Measurements from ENCODE around the gene FCER1G.

FCER1G gene

GRCh38 chr1:161175771-161176453 lies 39.2 kb upstream of the FCER1G start:
- Histone ChIP-seq H3K27ac (ENCODE audit: low read depth, low read length) (no peak overlapping the region), H3K4me1 (ENCODE audit: insufficient read depth, low read length) (peaks cover 8% of the 10 kb centered on the region; the same call in 1 of the 2 replicates), H3K9me3 (ENCODE audit: insufficient read depth, low read depth, low read length) (no peaks in the 10 kb centered on the region), H3K36me3 (ENCODE audit: insufficient read depth, low read length) (peaks cover 45% of the 10 kb centered on the region), H3K27me3 (ENCODE audit: insufficient read depth, low read length) (no peaks in the 10 kb centered on the region), H3K4me3 (ENCODE audit: low read length) (peak overlapping the region; percentile 87; the same call in 1 of the 2 replicates), H3K9ac (ENCODE audit: low read depth, low read length) (no peak overlapping the region)
- 91% methylated on average over 10 of the region's 10 CpGs for WGBS

- H3K27me3 ChIP-seq (ENCODE audit: insufficient read depth, low read length) = no peaks in the 10 kb centered on the region
- peaks cover 38% of the 10 kb centered on the region for H3K36me3 ChIP-seq (ENCODE audit: insufficient read depth, low read length)
- WGBS = 35% methylated on average over 12 of the region's 17 CpGs
- H3K4me3 ChIP-seq (ENCODE audit: low read length) = peak overlapping the region; percentile 87
- peaks cover 8% of the 10 kb centered on the region; the same call in 1 of the 2 replicates for H3K4me1 ChIP-seq (ENCODE audit: insufficient read depth, low read length)
- H3K9me3 ChIP-seq (ENCODE audit: insufficient read depth, low read depth, low read length) = no peaks in the 10 kb centered on the region
- H3K9ac ChIP-seq (ENCODE audit: low read depth, low read length) = peak overlapping the region; percentile 86
- H3K27ac ChIP-seq (ENCODE audit: low read depth, low read length) = no peak overlapping the region; the same call in 1 of the 2 replicates
Measured at GRCh38 chr1:161176468-161177111, 38.5 kb upstream of the FCER1G start.

DNA sequence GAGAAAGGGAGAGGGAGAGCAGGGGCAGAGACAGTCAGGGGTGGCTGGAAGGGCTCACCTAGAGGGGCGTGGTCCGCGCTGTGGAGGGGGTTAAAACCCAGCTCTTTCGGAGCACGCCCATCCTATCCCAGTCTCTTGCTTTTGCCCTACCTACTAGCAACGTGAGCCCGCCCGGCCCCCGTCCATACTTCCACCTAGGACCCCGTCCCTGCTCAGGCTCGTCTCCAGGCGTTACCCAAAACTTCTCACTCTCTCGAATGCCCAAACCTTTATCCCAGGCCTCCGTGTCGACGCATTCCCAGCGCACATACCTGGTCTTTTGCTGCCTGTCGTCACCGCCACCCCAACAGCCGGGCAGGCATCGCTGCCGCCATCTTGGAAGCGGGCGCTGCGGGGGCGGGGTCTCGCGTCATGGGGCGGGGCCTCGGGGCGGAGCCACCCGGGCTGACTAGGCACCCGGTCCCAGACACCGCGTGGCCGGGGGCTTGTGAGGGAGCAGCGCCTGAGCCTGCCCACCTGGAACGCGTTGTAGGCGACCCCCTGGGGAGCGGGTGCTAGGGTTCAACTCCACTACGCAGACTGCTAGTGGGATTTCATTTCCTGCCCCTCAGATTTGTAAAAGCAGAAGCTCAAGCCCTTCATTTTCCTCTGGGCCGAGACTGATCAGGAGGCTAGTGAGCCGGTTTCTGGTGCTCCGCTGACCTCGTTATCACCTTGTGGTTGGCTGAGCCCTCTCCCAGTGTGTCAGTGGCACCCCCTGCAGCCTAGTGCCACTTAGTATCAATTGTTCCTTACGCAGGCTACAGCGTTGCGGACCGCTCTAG lies 37.8 kb upstream of the FCER1G start, which contains the start of gene B4GALT3:
TSS of gene B4GALT3 (minus strand) at position 396 of the 824 bp plus-strand sequence. CDS start 1,447 bp downstream, outside the sequence.
- Histone ChIP-seq H3K36me3 (ENCODE audit: insufficient read depth, low read length) (peaks cover 31% of the 10 kb centered on the region), H3K27me3 (ENCODE audit: insufficient read depth, low read length) (no peaks in the 10 kb centered on the region), H3K27ac (ENCODE audit: low read depth, low read length) (peak within 1 kb of the TSS; percentile 85), H3K9ac (ENCODE audit: low read depth, low read length) (peak within 1 kb of the TSS; percentile 86), H3K4me1 (ENCODE audit: insufficient read depth, low read length) (peaks cover 8% of the 10 kb centered on the region; the same call in 1 of the 2 replicates), H3K9me3 (ENCODE audit: insufficient read depth, low read depth, low read length) (no peaks in the 10 kb centered on the region), H3K4me3 (ENCODE audit: low read length) (peak within 1 kb of the TSS; percentile 87)
- under 1% methylated on average over 50 of the region's 50 CpGs for WGBS

DNA sequence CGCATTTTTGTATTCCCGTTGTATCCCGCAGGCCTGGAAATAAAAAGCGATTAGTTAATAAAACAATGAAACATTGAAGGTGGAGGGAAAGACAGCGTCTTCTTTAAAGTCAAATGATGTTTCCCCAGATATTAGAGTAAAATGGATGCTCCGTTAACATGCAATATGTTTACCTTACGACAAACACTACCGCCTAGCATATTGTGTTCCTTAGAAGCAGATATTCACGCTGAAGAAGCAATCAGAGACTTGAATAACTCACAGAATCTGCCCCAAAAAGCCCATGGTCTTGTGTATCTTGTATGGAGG lies 37.2 kb upstream of the FCER1G start:
- 50% methylated on average over 9 of the region's 9 CpGs for WGBS
- H3K9ac ChIP-seq (ENCODE audit: low read depth, low read length) = peak overlapping the region; percentile 86
- H3K27me3 ChIP-seq (ENCODE audit: insufficient read depth, low read length) = no peaks in the 10 kb centered on the region
- peaks cover 8% of the 10 kb centered on the region; the same call in 1 of the 2 replicates for H3K4me1 ChIP-seq (ENCODE audit: insufficient read depth, low read length)
- peaks cover 25% of the 10 kb centered on the region for H3K36me3 ChIP-seq (ENCODE audit: insufficient read depth, low read length)
- H3K9me3 ChIP-seq (ENCODE audit: insufficient read depth, low read depth, low read length) = no peaks in the 10 kb centered on the region
- H3K27ac ChIP-seq (ENCODE audit: low read depth, low read length) = peak overlapping the region; percentile 85; the same call in 1 of the 2 replicates
- H3K4me3 ChIP-seq (ENCODE audit: low read length) = peak overlapping the region; percentile 87

- H3K27ac ChIP-seq (ENCODE audit: low read depth, low read length) = no peak overlapping the region
- no peak overlapping the region for H3K4me3 ChIP-seq (ENCODE audit: low read length)
- peaks cover 10% of the 10 kb centered on the region for H3K36me3 ChIP-seq (ENCODE audit: insufficient read depth, low read length)
- WGBS = 92% methylated on average over 3 of the region's 3 CpGs
- no peaks in the 10 kb centered on the region for H3K9me3 ChIP-seq (ENCODE audit: insufficient read depth, low read depth, low read length)
- peaks cover 8% of the 10 kb centered on the region; the same call in 1 of the 2 replicates for H3K4me1 ChIP-seq (ENCODE audit: insufficient read depth, low read length)
- H3K27me3 ChIP-seq (ENCODE audit: insufficient read depth, low read length) = no peaks in the 10 kb centered on the region
- no peak overlapping the region for H3K9ac ChIP-seq (ENCODE audit: low read depth, low read length)
Measured at GRCh38 chr1:161179698-161180097, 35.4 kb upstream of the FCER1G start.

- Histone ChIP-seq H3K9me3 (ENCODE audit: insufficient read depth, low read depth, low read length) (no peaks in the 10 kb centered on the region), H3K4me3 (ENCODE audit: low read length) (no peak overlapping the region), H3K36me3 (ENCODE audit: insufficient read depth, low read length) (0 out of 2 replicates have a peak, but pooled peaks cover under 1% of the 10 kb centered on the region), H3K9ac (ENCODE audit: low read depth, low read length) (no peak overlapping the region), H3K27ac (ENCODE audit: low read depth, low read length) (no peak overlapping the region), H3K27me3 (ENCODE audit: insufficient read depth, low read length) (no peaks in the 10 kb centered on the region), H3K4me1 (ENCODE audit: insufficient read depth, low read length) (peaks cover 11% of the 10 kb centered on the region; the same call in 1 of the 2 replicates)
- 69% methylated on average over 1 of the region's 1 CpG for WGBS
Measured at GRCh38 chr1:161180639-161181038, 34.5 kb upstream of the FCER1G start.

- H3K27me3 ChIP-seq (ENCODE audit: insufficient read depth, low read length) = no peaks in the 10 kb centered on the region
- H3K9ac ChIP-seq (ENCODE audit: low read depth, low read length) = no peak overlapping the region
- peaks cover 11% of the 10 kb centered on the region; the same call in 1 of the 2 replicates for H3K4me1 ChIP-seq (ENCODE audit: insufficient read depth, low read length)
- H3K27ac ChIP-seq (ENCODE audit: low read depth, low read length) = no peak overlapping the region
- no peaks in the 10 kb centered on the region for H3K36me3 ChIP-seq (ENCODE audit: insufficient read depth, low read length)
- H3K4me3 ChIP-seq (ENCODE audit: low read length) = no peak overlapping the region
- no peaks in the 10 kb centered on the region for H3K9me3 ChIP-seq (ENCODE audit: insufficient read depth, low read depth, low read length)
- WGBS = 88% methylated on average over 1 of the region's 1 CpG
Measured at GRCh38 chr1:161182214-161182613, 32.9 kb upstream of the FCER1G start.

GRCh38 chr1:161185282-161185682 lies 29.8 kb upstream of the FCER1G start:
- Histone ChIP-seq H3K9ac (ENCODE audit: low read depth, low read length) (no peak overlapping the region), H3K36me3 (ENCODE audit: insufficient read depth, low read length) (no peaks in the 10 kb centered on the region), H3K27ac (ENCODE audit: low read depth, low read length) (no peak overlapping the region), H3K9me3 (ENCODE audit: insufficient read depth, low read depth, low read length) (no peaks in the 10 kb centered on the region), H3K27me3 (ENCODE audit: insufficient read depth, low read length) (no peaks in the 10 kb centered on the region), H3K4me3 (ENCODE audit: low read length) (no peak overlapping the region), H3K4me1 (ENCODE audit: insufficient read depth, low read length) (0 out of 2 replicates have a peak, but pooled peaks cover 3% of the 10 kb centered on the region)
- WGBS = 55% methylated on average over 3 of the region's 3 CpGs

GRCh38 chr1:161185732-161186311 lies 29.3 kb upstream of the FCER1G start:
- Histone ChIP-seq H3K4me3 (ENCODE audit: low read length) (no peak overlapping the region), H3K9ac (ENCODE audit: low read depth, low read length) (no peak overlapping the region), H3K4me1 (ENCODE audit: insufficient read depth, low read length) (0 out of 2 replicates have a peak, but pooled peaks cover 3% of the 10 kb centered on the region), H3K9me3 (ENCODE audit: insufficient read depth, low read depth, low read length) (no peaks in the 10 kb centered on the region), H3K27ac (ENCODE audit: low read depth, low read length) (no peak overlapping the region), H3K27me3 (ENCODE audit: insufficient read depth, low read length) (no peaks in the 10 kb centered on the region), H3K36me3 (ENCODE audit: insufficient read depth, low read length) (no peaks in the 10 kb centered on the region)
- 94% methylated on average over 2 of the region's 2 CpGs for WGBS

DNA sequence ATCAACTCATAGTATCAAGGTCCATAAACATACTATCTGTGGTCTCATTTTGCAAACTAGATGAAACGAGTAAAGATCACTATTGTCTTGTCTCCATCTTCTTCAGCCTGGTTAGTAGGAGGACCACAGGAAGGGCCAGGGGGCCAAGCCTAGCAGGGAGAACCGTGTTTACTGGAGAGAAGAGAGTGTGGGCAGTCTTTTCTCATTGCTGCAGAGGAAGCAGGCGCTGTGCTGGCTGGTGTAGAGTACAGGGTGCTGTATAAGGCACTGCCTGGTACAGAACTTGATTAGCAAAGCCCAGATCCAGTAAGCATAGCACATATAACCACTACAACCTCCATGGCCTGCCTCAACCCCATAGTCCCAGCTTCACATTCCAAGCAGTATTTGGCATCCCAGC lies 27.8 kb upstream of the FCER1G start:
- Histone ChIP-seq H3K27ac (ENCODE audit: low read depth, low read length) (no peak overlapping the region), H3K9ac (ENCODE audit: low read depth, low read length) (no peak overlapping the region), H3K9me3 (ENCODE audit: insufficient read depth, low read depth, low read length) (no peaks in the 10 kb centered on the region), H3K4me1 (ENCODE audit: insufficient read depth, low read length) (0 out of 2 replicates have a peak, but pooled peaks cover 3% of the 10 kb centered on the region), H3K36me3 (ENCODE audit: insufficient read depth, low read length) (peaks cover 13% of the 10 kb centered on the region; the same call in 1 of the 2 replicates), H3K27me3 (ENCODE audit: insufficient read depth, low read length) (no peaks in the 10 kb centered on the region), H3K4me3 (ENCODE audit: low read length) (no peak overlapping the region)
- 84% methylated on average over 3 of the region's 3 CpGs for WGBS
